NCI-H446 treated with DMSO at 0.1 percent for 48 hours (cell line): ENCODE measurements around the gene BTBD9.

Source experiments
- DNase-seq: peaks from one replicate; lab custom pipeline; 2025; lab: John Stamatoyannopoulos, UW

BTBD9 gene

GRCh38 chr6:38481211-38481836 is 158.4 kb downstream of the BTBD9 start:
- no peak for DNase-seq

GRCh38 chr6:38480036-38480435 is 159.7 kb downstream of the BTBD9 start:
- DNase-seq, result no peak

- DNase-seq, result no peak
These were observed 160.4 kb downstream of the BTBD9 start for GRCh38 chr6:38479331-38479730.

GRCh38 chr6:38477680-38478260 is 162.0 kb downstream of the BTBD9 start:
- DNase-seq, result no peak

- no peak for DNase-seq
These were observed 162.8 kb downstream of the BTBD9 start for GRCh38 chr6:38476888-38477287.

- DNase-seq, result no peak
These were observed 163.6 kb downstream of the BTBD9 start for GRCh38 chr6:38476141-38476540.

- DNase-seq, result no peak
These were observed 169.2 kb downstream of the BTBD9 start for GRCh38 chr6:38470548-38470947.

- no peak for DNase-seq
These were observed 172.2 kb downstream of the BTBD9 start for GRCh38 chr6:38467566-38467965.

- no peak for DNase-seq
These were observed 179.5 kb downstream of the BTBD9 start for GRCh38 chr6:38460186-38460585.

- no peak for DNase-seq
These were observed 180.4 kb downstream of the BTBD9 start for GRCh38 chr6:38459291-38459690.

GRCh38 chr6:38453861-38454260 is 185.9 kb downstream of the BTBD9 start:
- DNase-seq, result no peak

- no peak for DNase-seq
These were observed 186.7 kb downstream of the BTBD9 start for GRCh38 chr6:38452816-38453660.

GRCh38 chr6:38450717-38451116 is 189.0 kb downstream of the BTBD9 start:
- no peak for DNase-seq

GRCh38 chr6:38445925-38446324 is 193.8 kb downstream of the BTBD9 start:
- no peak for DNase-seq

- DNase-seq, result no peak
These were observed 194.4 kb downstream of the BTBD9 start for GRCh38 chr6:38445336-38445735.

- DNase-seq, result no peak
These were observed 196.2 kb downstream of the BTBD9 start for GRCh38 chr6:38443352-38444144.

GRCh38 chr6:38438097-38438496 is 201.6 kb downstream of the BTBD9 start:
- no peak for DNase-seq

GRCh38 chr6:38436726-38437465 is 202.8 kb downstream of the BTBD9 start:
- DNase-seq, result no peak

- no peak for DNase-seq
These were observed 204.4 kb downstream of the BTBD9 start for GRCh38 chr6:38435330-38435729.

GRCh38 chr6:38434051-38434450 is 205.7 kb downstream of the BTBD9 start:
- no peak for DNase-seq

- no peak for DNase-seq
These were observed 207.2 kb downstream of the BTBD9 start for GRCh38 chr6:38432479-38432878.

GRCh38 chr6:38432079-38432478 is 207.7 kb downstream of the BTBD9 start:
- no peak for DNase-seq
